Thymus (tissue), 11 donors: ENCODE results near the gene ALOX5. TPM values are rescaled to one million over a fixed set of nuclear protein-coding genes. Genes with fewer than 3 reads are reported as not detected.
"Not testable (repeated sequence)": the region's sequence is repeated elsewhere in the genome, so short reads cannot be mapped to it uniquely, and the experiment has no call there.

ENCODE experiments used
- DNase-seq, 9 donors: peaks; one replicate each; pipeline ENCODE4 v3.0.0-alpha.2; 2013; ENCODE audit warnings: low spot score in 9 of 9, low read depth in 6 of 9, missing footprints in 1 of 9
- H3K27ac ChIP-seq, 2 donors: one replicate each; pipeline ENCODE4 v1.5.1; 2013; ENCODE audit warnings: control low read depth in 1 of 2, low read depth in 1 of 2, low read length in 1 of 2, mild to moderate bottlenecking in 1 of 2, moderate library complexity in 1 of 2
- H3K27me3 ChIP-seq, 2 donors: one replicate each; pipeline ENCODE4 v1.5.1; 2013; ENCODE audit warnings: low read length in 1 of 2; ENCODE audit not compliant: control insufficient read depth in 2 of 2, insufficient read depth in 1 of 2
- H3K36me3 ChIP-seq, 2 donors: one replicate each; pipeline ENCODE4 v1.5.1; 2013; ENCODE audit warnings: low read length in 1 of 2, mild to moderate bottlenecking in 1 of 2, moderate library complexity in 1 of 2; ENCODE audit not compliant: control insufficient read depth in 2 of 2, insufficient read depth in 2 of 2
- H3K4me1 ChIP-seq, 2 donors: one replicate each; pipeline ENCODE4 v1.5.1; 2013; ENCODE audit warnings: low read length in 2 of 2; ENCODE audit not compliant: control insufficient read depth in 2 of 2, insufficient read depth in 2 of 2
- H3K4me3 ChIP-seq, 2 donors: one replicate each; pipeline ENCODE4 v1.5.1; 2013; ENCODE audit warnings: low read length in 2 of 2, control low read depth in 1 of 2, mild to moderate bottlenecking in 1 of 2
- H3K9me3 ChIP-seq, 2 donors: one replicate each; pipeline ENCODE4 v1.5.1; 2013; ENCODE audit warnings: low read length in 1 of 2, mild to moderate bottlenecking in 1 of 2; ENCODE audit not compliant: control insufficient read depth in 2 of 2, insufficient read depth in 1 of 2
- WGBS: extraction: QIAGEN DNeasy Blood & Tissue Kit; methylation state at CpG from one replicate; pipeline ENCODE4 v1.1.7; 2013; 5-methylcytosine and 5-hydroxymethylcytosine counted together
- polyA plus RNA-seq: library from polyadenylated mRNA; stranded (reverse); fragments of 200-250 nt; gene quantifications from one replicate; pipeline ENCODE4 v1.2.3, GENCODE V29; 2013
- total RNA-seq: library from RNA; stranded (reverse); fragments of 120-200 nt; gene quantifications from one replicate; pipeline ENCODE4 v1.2.4, GENCODE V29; 2013
- donor health status: healthy.

Gene ALOX5
- total and polyA plus RNA-seq, 2 donors: 6.7 to 18.9 TPM

GRCh38 chr10:45348196-45348765 is 25.7 kb upstream of the ALOX5 start:
- H3K4me1 ChIP-seq, H3K36me3 ChIP-seq, H3K27ac ChIP-seq, H3K4me3 ChIP-seq, H3K27me3 ChIP-seq, DNase-seq: not testable (repeated sequence)
- WGBS: 96% methylated on average over 31 of the region's 31 CpGs
- H3K9me3 ChIP-seq: peaks cover 2 to 27% of the 10 kb centered on the region in 2 donors

GRCh38 chr10:45353186-45353585 is 20.8 kb upstream of the ALOX5 start:
- WGBS: 47% methylated on average over 1 of the region's 1 CpG
- Histone ChIP-seq H3K4me1 (peaks cover 6 to 11% of the 10 kb centered on the region in 2 donors), H3K36me3 (no peaks in the 10 kb centered on the region), H3K27ac (peak overlapping the region in 1 of 2 donors; percentile 8), H3K4me3 (no peak overlapping the region), H3K9me3 (peaks cover 1 to 4% of the 10 kb centered on the region in 2 donors), H3K27me3 (no peaks in the 10 kb centered on the region)
- no peak for DNase-seq

- no peak overlapping the region for H3K27ac ChIP-seq
- no peaks in the 10 kb centered on the region for H3K36me3 ChIP-seq
- WGBS: 94% methylated on average over 3 of the region's 3 CpGs
- no peak for DNase-seq
- no peaks in the 10 kb centered on the region for H3K27me3 ChIP-seq
- H3K4me3 ChIP-seq: no peak overlapping the region
- H3K4me1 ChIP-seq: peaks cover 13 to 18% of the 10 kb centered on the region in 2 donors
- no peaks in the 10 kb centered on the region for H3K9me3 ChIP-seq
These were observed 19.8 kb upstream of the ALOX5 start for GRCh38 chr10:45354261-45354660.

GRCh38 chr10:45355494-45355893 is 18.5 kb upstream of the ALOX5 start:
- H3K27ac ChIP-seq: no peak overlapping the region
- H3K36me3 ChIP-seq: no peaks in the 10 kb centered on the region
- DNase-seq: no peak
- H3K4me1 ChIP-seq: peaks cover 18 to 20% of the 10 kb centered on the region in 2 donors
- no peak overlapping the region for H3K4me3 ChIP-seq
- H3K9me3 ChIP-seq: no peaks in the 10 kb centered on the region
- H3K27me3 ChIP-seq: no peaks in the 10 kb centered on the region
- WGBS: 96% methylated on average over 4 of the region's 4 CpGs

- H3K9me3 ChIP-seq, H3K27me3 ChIP-seq, H3K4me3 ChIP-seq, H3K36me3 ChIP-seq: not testable (repeated sequence)
- 72% methylated on average over 7 of the region's 7 CpGs for WGBS
- peak overlapping the region in 1 of 2 donors; percentile 55 for H3K27ac ChIP-seq
- H3K4me1 ChIP-seq: peaks cover 17 to 25% of the 10 kb centered on the region in 2 donors
- DNase-seq: peak in 3 of 9 donors; percentile 16 to 60 (median 40)
These were observed 15.1 kb upstream of the ALOX5 start for GRCh38 chr10:45358961-45359360.

- not testable (repeated sequence) for H3K4me3 ChIP-seq, H3K36me3 ChIP-seq, H3K9me3 ChIP-seq, H3K27me3 ChIP-seq
- peak in 3 of 9 donors; percentile 44 to 69 (median 54) for DNase-seq
- Histone ChIP-seq H3K27ac (peak overlapping the region in 1 of 2 donors; percentile 66), H3K4me1 (peaks cover 9 to 19% of the 10 kb centered on the region in 2 donors)
- 64% methylated on average over 18 of the region's 18 CpGs for WGBS
These were observed 11.8 kb upstream of the ALOX5 start for GRCh38 chr10:45361983-45362799.

- not testable (repeated sequence) for H3K4me3 ChIP-seq, H3K36me3 ChIP-seq, DNase-seq, H3K9me3 ChIP-seq, H3K4me1 ChIP-seq, H3K27ac ChIP-seq, H3K27me3 ChIP-seq
- WGBS: 98% methylated on average over 3 of the region's 3 CpGs
These were observed 6.4 kb upstream of the ALOX5 start for GRCh38 chr10:45367643-45368042.

GRCh38 chr10:45368181-45368580 is 5.8 kb upstream of the ALOX5 start:
- H3K36me3 ChIP-seq: no peaks in the 10 kb centered on the region
- 98% methylated on average over 2 of the region's 2 CpGs for WGBS
- no peaks in the 10 kb centered on the region for H3K9me3 ChIP-seq
- peaks cover 0 to 4% of the 10 kb centered on the region in 2 donors for H3K27me3 ChIP-seq
- DNase-seq: peak in 1 of 9 donors; percentile 0
- H3K4me3 ChIP-seq: no peak overlapping the region
- no peak overlapping the region for H3K27ac ChIP-seq
- peaks cover 3% of the 10 kb centered on the region in 2 donors for H3K4me1 ChIP-seq

GRCh38 chr10:45370202-45370955 is 3.6 kb upstream of the ALOX5 start:
- 65% methylated on average over 6 of the region's 6 CpGs for WGBS
- Histone ChIP-seq H3K9me3 (no peaks in the 10 kb centered on the region), H3K27ac (no peak overlapping the region), H3K36me3 (no peaks in the 10 kb centered on the region), H3K4me3 (no peak overlapping the region), H3K27me3 (peaks cover 0 to 24% of the 10 kb centered on the region in 2 donors), H3K4me1 (peaks cover 8 to 18% of the 10 kb centered on the region in 2 donors)
- DNase-seq: peak in 1 of 9 donors; percentile 0
